ENCODE measurements around the gene CHRNA5.

Gene CHRNA5

GRCh38 chr15:78620527-78621421 is 55.5 kb downstream of the CHRNA5 start, which contains the start of gene CHRNA3:
Gene CHRNA3, minus strand, starts transcription at chr15:78620996. Its CDS starts 202 bp downstream, at chr15:78620794.
- DNase-seq, result no peak

- DNase-seq, result no peak
Measured at GRCh38 chr15:78621810-78622402, 56.6 kb downstream of the CHRNA5 start.

GRCh38 chr15:78623786-78624497 is 58.6 kb downstream of the CHRNA5 start:
- no peak for DNase-seq

- DNase-seq, result no peak
Measured at GRCh38 chr15:78624651-78625590, 59.6 kb downstream of the CHRNA5 start.

GRCh38 chr15:78625606-78626280 is 60.4 kb downstream of the CHRNA5 start:
- DNase-seq, result no peak

GRCh38 chr15:78626381-78626995 is 61.2 kb downstream of the CHRNA5 start:
- no peak for DNase-seq

- no peak for DNase-seq
Measured at GRCh38 chr15:78627348-78627747, 62.0 kb downstream of the CHRNA5 start.

GRCh38 chr15:78628227-78628626 is 62.9 kb downstream of the CHRNA5 start:
- DNase-seq, result no peak

- no peak for DNase-seq
Measured at GRCh38 chr15:78629031-78629715, 63.9 kb downstream of the CHRNA5 start.

GRCh38 chr15:78629716-78630065 is 64.4 kb downstream of the CHRNA5 start:
- DNase-seq, result no peak

GRCh38 chr15:78630886-78631633 is 65.7 kb downstream of the CHRNA5 start:
- no peak for DNase-seq

- no peak for DNase-seq
Measured at GRCh38 chr15:78633348-78633747, 68.0 kb downstream of the CHRNA5 start.

GRCh38 chr15:78634210-78635145 is 69.2 kb downstream of the CHRNA5 start:
- DNase-seq, result no peak

GRCh38 chr15:78635346-78635745 is 70.0 kb downstream of the CHRNA5 start:
- no peak for DNase-seq

- no peak for DNase-seq
Measured at GRCh38 chr15:78636378-78636859, 71.1 kb downstream of the CHRNA5 start.

- DNase-seq, result no peak
Measured at GRCh38 chr15:78637776-78638435, 72.6 kb downstream of the CHRNA5 start.

GRCh38 chr15:78638658-78639314 is 73.5 kb downstream of the CHRNA5 start:
- peak; percentile 39 for DNase-seq
